ENCODE results near the gene PRMT5.

DNA sequence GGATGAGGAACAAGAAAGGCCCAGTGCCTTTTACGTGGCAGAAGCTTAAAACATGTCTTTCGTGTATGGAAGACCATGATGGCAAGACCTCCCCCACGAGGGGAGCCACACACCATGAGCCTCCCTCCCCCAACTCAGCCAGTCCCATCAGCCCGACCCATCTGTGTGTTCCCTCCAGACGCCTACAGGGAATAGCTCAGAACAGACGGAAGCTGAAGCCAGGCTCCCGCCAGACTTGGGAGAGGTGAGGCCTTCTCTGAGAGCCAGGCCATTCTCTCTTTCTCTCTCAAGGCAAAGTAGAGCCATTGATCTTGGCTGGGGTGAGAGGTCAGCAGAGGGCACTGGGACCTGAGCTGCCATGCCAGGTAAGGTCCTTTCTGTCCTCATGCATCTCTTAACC, 36.7 kb downstream of the PRMT5 start:
- no peak for TF ChIP-seq POLR2A (IDR thresholded peaks at IDR 0.05)
- TF ChIP-seq, protein P1, sequence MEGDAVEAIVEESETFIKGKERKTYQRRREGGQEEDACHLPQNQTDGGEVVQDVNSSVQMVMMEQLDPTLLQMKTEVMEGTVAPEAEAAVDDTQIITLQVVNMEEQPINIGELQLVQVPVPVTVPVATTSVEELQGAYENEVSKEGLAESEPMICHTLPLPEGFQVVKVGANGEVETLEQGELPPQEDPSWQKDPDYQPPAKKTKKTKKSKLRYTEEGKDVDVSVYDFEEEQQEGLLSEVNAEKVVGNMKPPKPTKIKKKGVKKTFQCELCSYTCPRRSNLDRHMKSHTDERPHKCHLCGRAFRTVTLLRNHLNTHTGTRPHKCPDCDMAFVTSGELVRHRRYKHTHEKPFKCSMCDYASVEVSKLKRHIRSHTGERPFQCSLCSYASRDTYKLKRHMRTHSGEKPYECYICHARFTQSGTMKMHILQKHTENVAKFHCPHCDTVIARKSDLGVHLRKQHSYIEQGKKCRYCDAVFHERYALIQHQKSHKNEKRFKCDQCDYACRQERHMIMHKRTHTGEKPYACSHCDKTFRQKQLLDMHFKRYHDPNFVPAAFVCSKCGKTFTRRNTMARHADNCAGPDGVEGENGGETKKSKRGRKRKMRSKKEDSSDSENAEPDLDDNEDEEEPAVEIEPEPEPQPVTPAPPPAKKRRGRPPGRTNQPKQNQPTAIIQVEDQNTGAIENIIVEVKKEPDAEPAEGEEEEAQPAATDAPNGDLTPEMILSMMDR (IDR thresholded peaks at IDR 0.05), result no peak
